SHP77 (cell line): ENCODE measurements around the gene OR4M2.
"Not testable (repeated sequence)": the region's sequence is repeated elsewhere in the genome, so short reads cannot be mapped to it uniquely, and the experiment has no call there.

Experiments used
- DNase-seq, 2 experiments: peaks; one replicate each; lab custom pipeline; 2025; lab: John Stamatoyannopoulos, UW

OR4M2 gene, protein sequence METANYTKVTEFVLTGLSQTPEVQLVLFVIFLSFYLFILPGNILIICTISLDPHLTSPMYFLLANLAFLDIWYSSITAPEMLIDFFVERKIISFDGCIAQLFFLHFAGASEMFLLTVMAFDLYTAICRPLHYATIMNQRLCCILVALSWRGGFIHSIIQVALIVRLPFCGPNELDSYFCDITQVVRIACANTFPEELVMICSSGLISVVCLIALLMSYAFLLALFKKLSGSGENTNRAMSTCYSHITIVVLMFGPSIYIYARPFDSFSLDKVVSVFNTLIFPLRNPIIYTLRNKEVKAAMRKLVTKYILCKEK

DNA sequence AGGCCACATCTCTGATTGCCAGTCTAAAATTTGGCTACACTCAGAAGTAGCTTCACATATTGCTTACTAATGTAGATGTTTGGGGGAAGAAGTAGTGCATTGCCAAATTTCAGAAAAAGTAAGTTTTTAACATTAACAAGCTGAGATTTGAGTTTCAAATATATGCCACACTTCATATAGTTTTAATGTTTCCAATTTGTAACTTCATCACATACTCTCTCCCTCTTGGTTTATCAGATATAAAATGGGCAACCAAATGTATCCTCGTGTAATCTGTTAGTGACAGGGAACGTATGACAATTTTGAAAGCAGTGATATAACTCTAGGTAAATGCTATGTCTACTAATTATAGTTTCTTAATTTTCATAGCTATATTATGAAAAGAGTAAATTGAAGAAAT, at the start of gene OR4M2:
TSS of gene OR4M2 (plus strand) at position 301 of the 400 bp plus-strand sequence. CDS start at position 399, 98 bp downstream.
- DNase-seq: not testable (repeated sequence)

DNA sequence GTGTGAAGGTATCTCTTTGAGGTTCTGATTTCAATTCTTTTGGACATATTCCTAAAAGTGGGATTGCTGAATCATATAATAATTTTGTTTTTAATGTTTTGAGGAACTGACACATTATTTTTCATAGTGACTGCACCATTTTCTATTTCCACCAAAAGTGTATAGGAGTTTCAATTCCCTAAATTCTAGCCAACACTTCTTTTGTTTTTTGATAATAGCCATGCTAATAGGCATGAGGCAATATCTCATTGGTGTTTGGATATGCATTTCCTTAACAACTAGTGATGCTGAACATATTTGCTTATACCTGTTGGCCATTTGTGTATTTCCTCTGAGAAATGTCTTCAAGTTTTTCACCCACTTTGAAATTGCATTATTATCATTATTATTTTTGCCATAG, 11.1 kb upstream of the OR4M2 start:
- DNase-seq: not testable (repeated sequence)

DNA sequence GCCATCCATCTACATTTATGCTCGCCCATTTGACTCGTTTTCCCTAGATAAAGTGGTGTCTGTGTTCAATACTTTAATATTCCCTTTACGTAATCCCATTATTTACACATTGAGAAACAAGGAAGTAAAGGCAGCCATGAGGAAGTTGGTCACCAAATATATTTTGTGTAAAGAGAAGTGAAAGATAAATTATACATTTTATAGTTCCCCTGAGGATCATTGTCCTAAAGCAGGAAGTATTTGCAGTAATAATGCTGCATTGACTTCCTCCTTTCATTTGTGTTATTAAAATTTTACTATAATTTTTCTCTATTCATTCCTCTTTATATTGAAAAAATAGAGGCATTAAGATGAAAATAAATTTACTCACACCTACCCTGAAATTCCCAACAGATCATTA, 1.1 kb downstream of the OR4M2 start:
- not testable (repeated sequence) for DNase-seq

DNA sequence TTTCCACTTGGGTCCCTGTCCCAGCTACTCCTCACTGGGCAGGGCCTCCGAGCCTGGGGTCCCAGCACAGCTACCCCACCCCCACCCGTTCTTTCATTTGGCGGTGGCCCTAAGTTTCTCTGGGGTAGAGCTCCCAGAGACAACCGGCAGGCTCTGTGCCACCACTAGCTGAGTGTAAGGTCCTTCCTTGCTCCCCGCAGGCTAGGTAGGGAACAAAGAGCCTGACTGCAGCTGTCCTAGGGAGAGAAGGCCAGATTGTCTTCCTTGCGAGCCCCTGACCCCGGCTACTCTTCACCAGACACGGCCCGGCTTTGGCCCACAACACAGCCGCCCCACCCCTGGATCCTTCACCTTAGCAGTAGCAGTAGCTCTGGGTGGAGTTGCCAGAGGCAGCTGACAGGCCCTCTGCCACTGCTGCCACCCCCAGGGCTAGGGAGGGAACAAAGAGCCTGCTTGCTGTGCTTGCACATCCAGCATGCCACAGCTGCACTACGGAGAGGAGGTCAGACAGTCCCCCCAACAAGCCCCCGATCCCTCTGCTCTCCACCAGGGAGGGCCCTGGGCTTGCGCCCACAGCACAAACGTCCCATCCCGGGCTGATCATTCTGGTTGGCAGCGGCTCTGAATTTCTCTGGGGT, 18.4 kb downstream of the OR4M2 start:
- DNase-seq: not testable (repeated sequence)

DNA sequence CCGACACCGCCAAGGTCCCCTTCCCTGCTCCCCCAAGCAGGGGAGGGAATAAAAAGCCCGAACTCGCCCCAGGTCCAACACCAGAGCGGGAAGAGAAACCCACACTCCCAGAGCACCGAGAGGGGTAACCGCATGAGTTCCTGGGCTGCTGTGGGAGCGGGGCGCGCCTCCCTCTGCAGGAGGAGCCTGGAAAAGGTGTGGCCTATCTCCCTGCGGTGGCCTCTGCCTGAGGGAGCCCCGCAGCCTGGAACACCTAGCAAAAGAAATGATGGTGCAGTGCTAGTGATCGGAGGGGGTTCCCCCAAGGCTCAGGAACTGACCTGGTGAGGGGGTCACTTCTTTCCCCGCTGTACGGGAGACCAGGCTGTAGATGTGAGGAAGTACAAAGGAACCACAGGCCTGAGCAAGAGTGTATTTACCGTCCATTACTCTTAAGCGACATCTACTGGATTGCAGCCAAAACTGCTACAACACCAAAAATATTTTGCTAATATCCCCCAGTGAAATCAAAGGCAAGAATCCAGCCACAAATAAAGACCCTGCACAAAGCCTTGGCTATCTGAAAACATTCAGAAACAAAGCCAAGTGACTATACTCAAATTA, 19.1 kb downstream of the OR4M2 start:
- not testable (repeated sequence) for DNase-seq

DNA sequence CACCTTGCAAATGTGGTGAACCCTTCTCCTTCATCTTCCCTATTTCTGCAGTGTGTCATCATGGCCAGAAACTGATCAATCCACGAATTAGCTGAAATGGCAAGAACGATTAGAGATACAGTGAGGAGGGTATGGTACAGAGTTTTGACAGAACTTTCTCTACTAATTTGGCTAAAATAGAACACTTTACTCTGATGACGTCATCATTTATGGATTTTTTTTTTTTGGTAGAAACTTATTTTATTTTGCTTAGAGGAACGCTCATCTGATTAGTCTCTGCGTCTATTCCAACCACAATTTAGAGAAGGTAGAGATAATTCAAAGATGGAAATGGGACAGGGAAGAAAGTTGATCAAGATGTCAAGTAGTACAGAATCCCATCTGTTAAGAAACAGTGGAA, 41.7 kb downstream of the OR4M2 start:
- not testable (repeated sequence) for DNase-seq
